Loucy (cell line): Measurements from ENCODE around the gene IST1.

Experiments used
- CTCF ChIP-seq: fragments of 200-600 bp; sonication (generic); conservative IDR thresholded peaks from 2 replicates; pipeline ENCODE4 v1.5.1; 2014; ENCODE audit warnings: mild to moderate bottlenecking, antibody characterized with exemption, low read length
- EZH2phosphoT487 ChIP-seq: fragments of 200-600 bp; IDR thresholded peaks from 2 replicates; pipeline ENCODE4 v1.6.1; 2018; ENCODE audit warnings: antibody characterized with exemption, mild to moderate bottlenecking, moderate library complexity, borderline replicate concordance

GRCh38 chr16:71952825-71953224 lies 57.5 kb downstream of the IST1 start:
- TF ChIP-seq CTCF (no peak), EZH2phosphoT487 (no peak)
